Epithelial cell of esophagus (primary cell): Measurements from ENCODE around the gene FGGY.

ENCODE experiments used
- DNase-seq: peaks from one replicate; pipeline ENCODE4 v3.0.0; 2010; ENCODE audit warnings: low read depth
- H3K4me3 ChIP-seq: 2 replicates; pipeline ENCODE4 v1.5.1; 2011; ENCODE audit warnings: mild to moderate bottlenecking, low read length, control low read depth
- CTCF ChIP-seq: IDR thresholded peaks from 2 replicates; pipeline ENCODE4 v1.5.1; 2011; ENCODE audit warnings: low read depth, mild to moderate bottlenecking, low read length, control low read depth, inconsistent platforms; ENCODE audit not compliant: insufficient read depth; ENCODE audit errors: missing control alignments

Gene FGGY

GRCh38 chr1:59428828-59429227, 131.9 kb downstream of the FGGY start:
- no peak for DNase-seq
- no peak for TF ChIP-seq CTCF
- H3K4me3 ChIP-seq: no peak overlapping the region

- TF ChIP-seq CTCF: no peak
- no peak for DNase-seq
- no peak overlapping the region for H3K4me3 ChIP-seq
These were observed 132.8 kb downstream of the FGGY start for GRCh38 chr1:59429656-59430055.

GRCh38 chr1:59431566-59432294, 134.8 kb downstream of the FGGY start:
- no peak for TF ChIP-seq CTCF
- H3K4me3 ChIP-seq: no peak overlapping the region
- DNase-seq: peak; percentile 21

GRCh38 chr1:59432531-59433439, 135.9 kb downstream of the FGGY start:
- no peak for DNase-seq
- no peak for TF ChIP-seq CTCF
- H3K4me3 ChIP-seq: no peak overlapping the region

GRCh38 chr1:59433440-59433813, 136.5 kb downstream of the FGGY start:
- TF ChIP-seq CTCF: no peak
- DNase-seq: no peak

GRCh38 chr1:59434336-59434735, 137.4 kb downstream of the FGGY start:
- TF ChIP-seq CTCF: no peak
- no peak overlapping the region for H3K4me3 ChIP-seq
- DNase-seq: peak; percentile 37

More at GRCh38 chr1:59433440-59433813, 136.5 kb downstream of the FGGY start:
- no peak overlapping the region for H3K4me3 ChIP-seq
